ENCODE data around the gene FERMT2. TPM values are rescaled to one million over a fixed set of nuclear protein-coding genes. Genes with fewer than 3 reads are reported as not detected.
"Not testable (repeated sequence)": the region's sequence is repeated elsewhere in the genome, so short reads cannot be mapped to it uniquely, and the experiment has no call there.

FERMT2 gene
- total RNA-seq, 1 experiment from 2014 or later = 58.0 TPM

GRCh38 chr14:52944254-52944653 is 6.6 kb downstream of the FERMT2 start:
- no peak for DNase-seq (ENCODE audit: low read depth)

GRCh38 chr14:52939427-52939826 is 11.4 kb downstream of the FERMT2 start:
- no peak for DNase-seq (ENCODE audit: low read depth)

- DNase-seq (ENCODE audit: low read depth) = no peak
Measured at GRCh38 chr14:52937869-52938268, 13.0 kb downstream of the FERMT2 start.

- no peak for DNase-seq (ENCODE audit: low read depth)
Measured at GRCh38 chr14:52937306-52937705, 13.5 kb downstream of the FERMT2 start.

GRCh38 chr14:52936437-52936836 is 14.4 kb downstream of the FERMT2 start:
- DNase-seq (ENCODE audit: low read depth) = no peak

GRCh38 chr14:52935833-52936232 is 15.0 kb downstream of the FERMT2 start:
- DNase-seq (ENCODE audit: low read depth) = no peak

GRCh38 chr14:52934762-52935161 is 16.1 kb downstream of the FERMT2 start:
- no peak for DNase-seq (ENCODE audit: low read depth)

- DNase-seq (ENCODE audit: low read depth) = no peak
Measured at GRCh38 chr14:52929192-52929807, 21.6 kb downstream of the FERMT2 start.

GRCh38 chr14:52926953-52927352 is 23.9 kb downstream of the FERMT2 start:
- no peak for DNase-seq (ENCODE audit: low read depth)

- peak; percentile 20 for DNase-seq (ENCODE audit: low read depth)
Measured at GRCh38 chr14:52923902-52924575, 26.8 kb downstream of the FERMT2 start.

GRCh38 chr14:52922656-52923055 is 28.2 kb downstream of the FERMT2 start:
- no peak for DNase-seq (ENCODE audit: low read depth)

- DNase-seq (ENCODE audit: low read depth) = no peak
Measured at GRCh38 chr14:52922059-52922458, 28.8 kb downstream of the FERMT2 start.

GRCh38 chr14:52920411-52920810 is 30.4 kb downstream of the FERMT2 start:
- not testable (repeated sequence) for DNase-seq (ENCODE audit: low read depth)

- DNase-seq (ENCODE audit: low read depth) = no peak
Measured at GRCh38 chr14:52919971-52920370, 30.9 kb downstream of the FERMT2 start.

GRCh38 chr14:52918486-52918885 is 32.4 kb downstream of the FERMT2 start:
- peak; percentile 95 for DNase-seq (ENCODE audit: low read depth)

GRCh38 chr14:52917735-52918134 is 33.1 kb downstream of the FERMT2 start:
- no peak for DNase-seq (ENCODE audit: low read depth)

GRCh38 chr14:52914295-52914694 is 36.6 kb downstream of the FERMT2 start:
- no peak for DNase-seq (ENCODE audit: low read depth)

GRCh38 chr14:52913271-52913670 is 37.6 kb downstream of the FERMT2 start:
- DNase-seq (ENCODE audit: low read depth) = no peak

GRCh38 chr14:52911904-52912303 is 38.9 kb downstream of the FERMT2 start:
- no peak for DNase-seq (ENCODE audit: low read depth)

- no peak for DNase-seq (ENCODE audit: low read depth)
Measured at GRCh38 chr14:52910572-52910971, 40.3 kb downstream of the FERMT2 start.

- no peak for DNase-seq (ENCODE audit: low read depth)
Measured at GRCh38 chr14:52907949-52908348, 42.9 kb downstream of the FERMT2 start.

GRCh38 chr14:52906141-52906601 is 44.7 kb downstream of the FERMT2 start:
- peak; percentile 85 for DNase-seq (ENCODE audit: low read depth)

GRCh38 chr14:52902971-52903619 is 47.8 kb downstream of the FERMT2 start:
- DNase-seq (ENCODE audit: low read depth) = peak; percentile 60
